Ramos (cell line): ENCODE results near the gene PMEL.
"Not testable (repeated sequence)": the region's sequence is repeated elsewhere in the genome, so short reads cannot be mapped to it uniquely, and the experiment has no call there.

Source experiments
- in situ Hi-C: fragments of 300-500 bp; cut with MboI; formaldehyde crosslinking; loops from one replicate; pipeline ENCODE4 v1.14.3; 2022; ENCODE audit warnings: low sequenced_read_pairs; ENCODE audit not compliant: unreplicated experiment

PMEL gene

GRCh38 chr12:55984861-55985260, 19.0 kb upstream of the PMEL start:
- in situ Hi-C loops, result no loop called here

- in situ Hi-C loops, result no loop called here
These were observed 17.5 kb upstream of the PMEL start for GRCh38 chr12:55983232-55983842.

DNA sequence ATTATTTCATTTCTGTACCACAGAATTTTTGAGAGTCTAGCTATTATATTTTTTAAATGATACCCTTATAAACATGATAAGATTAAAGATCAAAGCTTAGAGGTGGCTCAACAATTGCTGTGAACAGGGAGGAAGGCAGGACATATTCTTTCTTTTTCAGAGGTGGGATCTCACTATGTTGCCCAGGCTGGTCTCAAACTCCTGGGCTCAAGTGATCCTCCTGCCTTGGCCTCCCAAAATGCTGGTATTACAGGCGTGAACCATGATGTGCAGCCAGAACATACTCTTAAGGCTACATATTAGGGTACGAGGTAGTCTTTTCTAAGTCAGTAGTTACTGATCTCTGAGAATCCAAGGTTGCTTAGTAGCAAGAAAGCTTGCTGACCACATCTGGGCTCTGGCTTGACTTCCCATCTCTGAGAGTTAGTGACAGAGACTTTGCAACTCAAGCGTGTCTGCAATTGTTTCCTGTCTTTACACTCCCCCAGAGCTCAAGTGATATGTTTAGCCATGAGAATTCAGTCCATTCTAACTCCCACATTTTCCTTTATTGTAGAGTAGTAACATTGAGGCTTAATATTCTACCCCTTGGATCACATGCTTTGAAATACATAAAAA, 16.6 kb upstream of the PMEL start:
- in situ Hi-C loops, result no loop called here

DNA sequence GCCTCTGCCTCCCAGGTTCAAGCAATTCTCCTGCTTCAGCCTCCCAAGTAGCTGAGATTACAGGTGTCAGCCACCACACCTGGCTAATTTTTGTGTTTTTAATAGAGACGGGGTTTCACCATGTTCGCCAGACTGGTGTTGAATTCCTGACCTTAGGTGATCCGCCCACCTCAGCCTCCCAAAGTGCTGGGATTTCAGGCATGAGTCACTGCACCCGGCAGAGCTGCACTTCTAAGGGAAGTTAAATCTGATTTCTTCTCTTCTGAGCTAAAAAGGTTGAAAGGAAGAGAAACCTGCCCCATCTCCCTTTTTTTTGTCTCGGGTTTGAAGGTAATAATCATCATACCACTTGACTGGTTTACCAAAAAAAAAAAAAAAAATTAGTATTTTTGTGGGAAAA, 16.0 kb upstream of the PMEL start:
- in situ Hi-C loops, result not testable (repeated sequence)

DNA sequence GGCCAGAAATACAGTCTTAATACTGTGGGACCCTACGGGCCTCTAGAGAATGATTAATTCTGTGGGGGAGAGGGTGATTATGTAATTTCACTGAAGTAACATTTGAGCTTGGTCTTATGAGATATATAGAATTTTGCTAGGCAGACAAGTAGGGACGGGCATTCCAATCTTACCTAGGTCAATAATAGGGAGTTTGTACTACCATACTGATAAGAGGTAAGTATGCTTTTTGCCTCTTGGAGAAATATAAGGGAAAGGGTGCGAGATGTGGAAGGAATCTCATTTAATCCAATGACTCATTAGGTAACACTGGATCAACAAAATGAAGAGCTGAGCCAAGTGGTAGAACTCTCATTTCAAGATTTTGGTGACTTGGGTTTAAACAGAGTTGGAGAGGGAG, 13.2 kb upstream of the PMEL start:
- in situ Hi-C loops, result no loop called here

GRCh38 chr12:55978393-55978792, 12.6 kb upstream of the PMEL start:
- in situ Hi-C loops, result no loop called here

- in situ Hi-C loops, result no loop called here
These were observed 8.5 kb upstream of the PMEL start for GRCh38 chr12:55974308-55974730.

DNA sequence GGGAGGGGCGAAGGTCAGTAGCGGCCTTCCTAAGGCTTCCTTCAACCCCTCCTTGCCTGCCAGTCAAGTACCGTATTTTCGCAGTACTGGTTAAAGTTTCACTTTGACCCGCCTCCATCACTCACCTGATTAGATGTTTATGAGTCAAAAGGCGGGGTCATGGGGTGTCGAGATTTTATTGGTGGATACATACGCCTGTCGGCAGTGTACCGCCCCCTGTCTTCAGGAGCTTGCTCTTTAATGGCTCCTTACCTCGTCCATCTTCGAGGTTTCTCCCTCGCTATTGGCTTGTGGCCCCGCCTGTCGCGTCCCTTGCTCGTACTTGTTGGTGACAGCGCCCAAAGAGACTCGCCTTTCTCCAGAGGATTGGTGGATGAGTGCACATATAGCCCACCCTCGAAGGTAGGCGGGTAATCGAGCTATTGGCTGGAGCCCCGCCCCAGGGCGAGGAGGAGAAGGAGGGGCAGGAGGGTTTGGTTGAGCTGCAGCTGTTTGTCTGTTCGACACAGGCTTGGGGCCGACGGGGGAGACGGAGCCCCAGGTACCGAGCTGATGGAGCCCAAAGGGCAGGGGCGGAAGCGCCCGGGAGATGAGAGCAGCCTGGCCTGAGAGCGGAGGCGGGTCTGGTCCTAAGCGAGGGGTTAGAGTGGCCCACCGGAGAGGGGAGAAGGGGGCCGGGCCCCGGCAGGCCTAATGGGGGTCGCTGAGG, 7.9 kb upstream of the PMEL start, which contains the start of gene RAB5B:
RAB5B (plus strand) TSS at position 480 of the 709 bp plus-strand sequence. CDS start 12,883 bp downstream, outside the sequence.
- in situ Hi-C loops, result no loop called here

GRCh38 chr12:55972911-55973598, 7.2 kb upstream of the PMEL start:
- in situ Hi-C loops, result no loop called here

GRCh38 chr12:55972456-55972855, 6.6 kb upstream of the PMEL start:
- in situ Hi-C loops, result no loop called here

- in situ Hi-C loops, result no loop called here
These were observed 6.2 kb upstream of the PMEL start for GRCh38 chr12:55972042-55972441.

- in situ Hi-C loops, result no loop called here
These were observed 4.9 kb upstream of the PMEL start for GRCh38 chr12:55970775-55971174.

- in situ Hi-C loops, result no loop called here
These were observed 3.5 kb upstream of the PMEL start for GRCh38 chr12:55969356-55969755.

DNA sequence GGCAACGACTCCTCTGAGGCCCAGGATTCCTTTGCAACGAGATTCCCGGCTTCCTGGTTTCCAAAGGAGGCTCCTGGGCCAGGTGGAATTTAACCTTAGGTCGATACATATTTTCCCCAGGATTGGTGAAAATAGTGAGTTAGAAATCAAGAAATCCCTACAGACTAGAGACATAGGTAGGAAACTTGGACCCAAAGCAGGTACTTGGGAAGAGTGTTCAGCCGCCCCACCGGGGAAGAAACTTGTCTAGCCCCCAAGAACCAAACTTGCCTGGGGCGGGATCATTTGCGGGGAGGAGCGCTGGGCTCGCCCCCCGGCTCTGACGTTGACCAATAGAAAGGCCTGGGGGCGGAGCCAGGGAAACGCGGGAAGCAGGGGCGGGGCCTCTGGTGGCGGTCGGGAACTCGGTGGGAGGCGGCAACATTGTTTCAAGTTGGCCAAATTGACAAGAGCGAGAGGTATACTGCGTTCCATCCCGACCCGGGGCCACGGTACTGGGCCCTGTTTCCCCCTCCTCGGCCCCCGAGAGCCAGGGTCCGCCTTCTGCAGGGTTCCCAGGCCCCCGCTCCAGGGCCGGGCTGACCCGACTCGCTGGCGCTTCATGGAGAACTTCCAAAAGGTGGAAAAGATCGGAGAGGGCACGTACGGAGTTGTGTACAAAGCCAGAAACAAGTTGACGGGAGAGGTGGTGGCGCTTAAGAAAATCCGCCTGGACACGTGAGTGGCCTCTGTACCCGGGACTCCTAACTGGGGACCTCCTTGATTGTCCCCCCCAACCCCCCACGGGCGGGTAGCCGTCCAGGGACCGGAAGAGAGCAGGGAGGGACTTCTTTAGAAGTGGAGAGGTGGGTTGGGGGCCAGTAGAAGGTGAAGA, 803 bp upstream of the PMEL start, which contains the start of gene CDK2:
CDK2 (plus strand) TSS at position 423 of the 874 bp plus-strand sequence; CDS start at position 602, 179 bp downstream.
- in situ Hi-C loops, result no loop called here

DNA sequence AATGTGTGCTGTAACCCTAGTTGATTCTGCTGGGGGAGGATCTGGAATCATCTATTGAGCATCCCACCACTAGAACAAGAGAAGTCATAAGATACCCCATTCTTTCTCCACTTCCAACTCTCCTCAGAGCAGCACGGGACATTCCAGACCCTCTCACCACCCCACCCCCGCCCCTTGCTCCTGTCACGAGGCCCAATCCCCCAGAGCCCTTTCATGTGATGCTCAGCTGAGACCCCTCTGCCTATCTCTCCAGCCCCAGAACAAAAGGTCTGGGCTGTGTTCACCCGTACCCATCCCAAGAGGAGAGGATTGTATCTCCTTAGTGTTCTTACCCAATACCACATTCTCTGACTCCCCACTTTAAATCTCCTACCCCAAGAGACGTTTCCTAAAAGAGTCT, 602 bp downstream of the PMEL start:
- in situ Hi-C loops, result no loop called here

DNA sequence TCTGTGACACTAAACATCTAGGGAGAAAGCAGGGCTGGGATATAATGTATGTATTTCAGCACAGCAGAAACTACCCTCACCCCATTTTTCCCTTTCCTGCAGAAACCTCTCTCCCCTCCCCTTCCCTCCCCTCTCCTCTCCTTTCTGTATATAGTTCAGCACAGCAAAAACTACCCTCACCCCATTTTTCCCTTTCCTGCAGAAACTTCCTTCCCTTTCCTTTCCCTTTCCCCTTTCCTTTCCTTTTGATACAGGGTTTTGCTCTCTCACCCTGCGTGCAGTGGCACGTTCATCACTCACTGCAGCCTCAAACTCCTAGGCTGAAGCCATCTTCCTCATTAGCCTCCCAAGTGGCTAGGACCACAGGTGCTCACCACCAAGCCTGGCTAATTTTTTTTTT, 2.1 kb downstream of the PMEL start:
- in situ Hi-C loops, result no loop called here

DNA sequence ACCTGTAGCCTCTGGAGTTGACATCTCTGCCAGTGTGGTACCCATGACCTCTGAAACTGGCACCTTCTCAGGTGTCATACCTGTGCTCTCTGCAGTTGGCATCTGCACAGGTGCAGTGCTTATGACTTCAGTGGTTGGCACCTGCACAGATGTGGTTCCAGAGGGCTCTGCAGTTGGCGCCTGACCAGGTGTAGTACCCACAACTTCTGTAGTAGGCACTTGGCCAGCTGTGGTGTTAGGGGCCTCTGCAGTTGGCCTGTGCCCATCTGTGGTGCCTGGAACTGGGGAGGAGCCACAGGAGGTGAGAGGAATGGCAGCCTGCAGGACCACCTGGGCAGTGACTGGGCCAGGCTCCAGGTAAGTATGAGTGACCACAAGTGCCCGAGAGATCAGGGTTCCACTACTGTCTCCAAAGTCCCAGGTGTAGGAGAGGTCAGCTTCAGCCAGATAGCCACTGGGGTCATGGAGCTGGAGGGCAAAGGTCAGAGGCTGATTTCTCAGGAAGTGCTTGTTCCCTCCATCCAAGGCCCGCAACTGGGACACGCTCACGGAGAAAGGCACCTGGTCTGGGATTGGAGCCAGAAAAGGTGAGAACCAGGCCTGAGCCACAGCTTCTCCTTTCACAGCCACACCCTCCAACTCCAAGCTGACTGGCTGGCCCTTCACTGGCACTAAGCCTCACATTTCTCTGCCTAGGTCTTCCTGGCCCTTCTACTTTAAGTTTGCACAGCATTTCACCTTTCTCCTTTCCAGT, 8.6 kb downstream of the PMEL start:
- in situ Hi-C loops, result no loop called here

- in situ Hi-C loops, result no loop called here
These were observed 9.9 kb downstream of the PMEL start for GRCh38 chr12:55955800-55956508.

GRCh38 chr12:55955344-55955743, 10.5 kb downstream of the PMEL start:
- in situ Hi-C loops, result no loop called here
